GDM1 (cell line): ENCODE results near the gene SERPINA7.
"Not testable (repeated sequence)": the region's sequence is repeated elsewhere in the genome, so short reads cannot be mapped to it uniquely, and the experiment has no call there.

Experiments used
- DNase-seq: peaks from one replicate; lab custom pipeline; 2025; lab: John Stamatoyannopoulos, UW

Gene SERPINA7, protein sequence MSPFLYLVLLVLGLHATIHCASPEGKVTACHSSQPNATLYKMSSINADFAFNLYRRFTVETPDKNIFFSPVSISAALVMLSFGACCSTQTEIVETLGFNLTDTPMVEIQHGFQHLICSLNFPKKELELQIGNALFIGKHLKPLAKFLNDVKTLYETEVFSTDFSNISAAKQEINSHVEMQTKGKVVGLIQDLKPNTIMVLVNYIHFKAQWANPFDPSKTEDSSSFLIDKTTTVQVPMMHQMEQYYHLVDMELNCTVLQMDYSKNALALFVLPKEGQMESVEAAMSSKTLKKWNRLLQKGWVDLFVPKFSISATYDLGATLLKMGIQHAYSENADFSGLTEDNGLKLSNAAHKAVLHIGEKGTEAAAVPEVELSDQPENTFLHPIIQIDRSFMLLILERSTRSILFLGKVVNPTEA

DNA sequence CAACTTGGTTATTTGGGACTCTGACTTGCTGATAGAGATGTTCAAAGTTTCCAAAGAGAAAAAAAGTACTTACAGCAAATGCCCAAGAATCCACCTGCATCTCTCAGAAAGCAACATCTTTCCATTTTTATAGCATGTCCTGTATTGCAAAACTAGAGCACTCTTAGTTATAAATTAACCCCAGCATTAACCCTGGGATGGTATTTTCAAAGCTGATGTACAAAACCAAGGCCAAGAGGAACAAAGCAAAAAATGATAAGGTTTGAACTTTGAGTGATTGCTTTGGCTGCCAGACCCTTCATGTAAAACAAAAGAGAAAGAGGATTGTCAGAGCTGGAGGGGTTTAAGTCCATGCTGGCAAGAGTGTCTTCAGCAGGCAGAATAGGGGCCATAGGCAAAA lies at the start of gene SERPINA7:
Gene SERPINA7 (minus strand): TSS at position 103 of the 400 bp plus-strand sequence. CDS start 1,669 bp downstream, outside the sequence.
- DNase-seq: no peak

DNA sequence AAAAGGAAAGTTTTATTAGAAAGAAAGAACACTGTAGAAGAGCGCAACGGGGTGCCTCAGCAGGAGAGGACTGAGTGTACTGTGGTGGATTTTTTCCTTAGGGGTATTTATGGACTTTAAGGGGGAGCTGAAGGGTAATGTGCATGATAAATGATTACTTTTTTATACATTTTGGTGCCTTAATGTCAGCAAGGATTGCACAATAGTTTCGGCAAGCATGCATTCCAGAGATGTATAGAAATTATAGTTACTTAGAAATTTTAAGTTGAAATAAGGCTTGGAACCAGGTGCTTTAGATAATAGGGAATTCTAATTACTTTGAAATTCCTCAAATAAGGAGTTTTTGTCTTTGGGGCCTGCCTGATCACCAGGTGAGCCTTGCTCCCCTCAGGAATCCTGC lies 30.5 kb upstream of the SERPINA7 start:
- DNase-seq: no peak

DNA sequence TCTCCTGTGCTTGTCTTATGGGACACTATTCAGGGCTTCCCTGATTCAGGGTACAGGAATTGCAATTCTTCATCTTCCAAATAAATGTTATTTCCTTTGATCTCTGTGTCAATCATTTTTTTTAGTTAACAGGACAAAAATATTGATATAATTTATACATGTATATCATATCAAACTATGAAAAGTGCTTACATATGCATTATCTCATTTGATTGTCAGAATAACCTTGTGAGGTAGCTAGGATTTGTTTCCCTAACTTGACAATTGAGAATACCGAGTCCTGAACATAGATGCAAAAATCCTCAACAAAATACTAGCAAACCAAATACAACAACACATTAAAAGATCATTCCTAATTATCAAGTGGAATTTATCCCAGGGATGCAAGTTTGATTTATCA lies 11.5 kb upstream of the SERPINA7 start:
- DNase-seq: no peak

DNA sequence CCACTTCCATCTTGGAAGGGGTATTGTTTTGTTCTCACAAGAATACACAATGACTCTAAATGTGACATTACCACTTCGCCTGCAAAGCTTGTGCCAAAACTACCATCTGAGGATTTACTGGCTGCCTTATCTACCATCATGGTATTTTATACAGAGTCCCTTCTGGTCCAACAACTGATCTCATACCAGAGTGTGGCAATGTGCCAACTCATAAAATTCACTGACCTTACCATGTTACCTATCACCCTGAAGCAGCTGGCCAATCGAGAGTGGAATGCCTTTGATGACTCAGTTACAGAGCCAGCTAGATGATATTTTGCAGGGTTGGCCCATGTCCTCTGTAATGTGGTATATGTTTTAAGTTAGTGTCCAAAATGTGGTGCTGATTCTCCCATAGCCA lies 3.8 kb upstream of the SERPINA7 start:
- no peak for DNase-seq

DNA sequence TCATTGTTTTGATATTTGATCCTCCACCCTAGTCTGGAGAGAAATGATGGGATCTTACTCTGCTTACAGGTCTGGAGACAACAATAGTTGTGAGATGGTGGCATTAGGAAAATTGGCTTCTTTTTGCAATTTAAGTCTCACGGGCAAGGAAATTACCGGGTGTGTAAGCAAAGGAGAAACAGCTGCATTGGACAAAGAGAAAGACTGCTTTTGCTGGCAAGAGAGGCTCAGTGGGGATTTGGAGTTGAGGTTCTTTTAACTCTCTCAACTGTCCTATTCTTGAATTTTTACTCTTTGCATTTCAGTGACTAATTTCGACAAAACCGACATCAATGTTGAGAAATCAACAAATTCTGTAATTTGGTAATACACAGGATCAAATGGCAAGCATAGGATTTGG lies 2.3 kb upstream of the SERPINA7 start:
- no peak for DNase-seq

DNA sequence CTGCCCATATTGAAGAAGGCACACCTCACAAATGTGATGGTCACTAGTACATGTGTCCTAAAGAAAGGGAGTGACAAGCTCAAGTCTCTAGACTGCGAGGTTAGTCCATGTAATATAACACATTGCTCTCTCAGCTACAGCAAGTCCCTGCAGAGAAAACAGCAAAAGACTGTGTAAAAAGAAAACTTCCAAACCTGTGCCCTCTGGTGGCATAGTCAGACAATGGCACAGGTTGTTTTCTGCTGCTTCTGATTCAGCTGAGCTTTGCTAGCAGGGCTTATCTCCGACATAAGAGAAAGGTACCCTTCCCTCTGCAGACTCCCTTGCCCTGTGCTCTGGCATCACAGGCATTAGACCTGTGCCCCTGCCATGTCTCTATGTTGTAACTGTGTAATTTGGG lies 1.4 kb upstream of the SERPINA7 start:
- no peak for DNase-seq

DNA sequence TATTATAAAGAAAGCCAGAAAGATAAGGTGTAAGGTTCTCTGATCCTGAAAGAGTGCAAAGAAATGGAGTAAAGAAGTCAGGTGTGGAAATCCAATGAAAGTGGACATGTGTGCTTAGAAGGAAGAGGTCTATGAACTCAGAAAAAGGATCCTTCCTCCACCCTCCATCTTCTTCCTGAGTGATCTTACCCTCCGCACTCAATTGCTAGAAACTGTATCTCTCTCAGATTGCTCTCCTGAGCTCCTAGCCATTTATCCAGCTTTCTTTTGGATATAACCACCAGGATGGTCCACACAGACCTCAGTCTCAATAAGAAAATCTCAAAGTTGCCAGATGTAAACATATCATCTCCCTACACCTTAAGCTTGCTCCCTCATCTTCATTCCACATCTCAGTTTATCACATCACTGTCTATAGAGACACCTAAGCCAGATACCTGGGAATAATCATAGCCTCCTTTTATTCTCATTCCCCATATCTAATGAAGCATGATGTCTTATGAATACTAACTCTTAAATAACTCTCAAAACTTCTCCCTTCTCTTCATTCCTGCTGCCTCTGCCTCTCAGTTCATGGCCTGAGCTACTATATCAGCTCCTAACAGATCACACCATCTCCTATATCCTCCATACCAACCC lies 573 bp downstream of the SERPINA7 start:
- no peak for DNase-seq

DNA sequence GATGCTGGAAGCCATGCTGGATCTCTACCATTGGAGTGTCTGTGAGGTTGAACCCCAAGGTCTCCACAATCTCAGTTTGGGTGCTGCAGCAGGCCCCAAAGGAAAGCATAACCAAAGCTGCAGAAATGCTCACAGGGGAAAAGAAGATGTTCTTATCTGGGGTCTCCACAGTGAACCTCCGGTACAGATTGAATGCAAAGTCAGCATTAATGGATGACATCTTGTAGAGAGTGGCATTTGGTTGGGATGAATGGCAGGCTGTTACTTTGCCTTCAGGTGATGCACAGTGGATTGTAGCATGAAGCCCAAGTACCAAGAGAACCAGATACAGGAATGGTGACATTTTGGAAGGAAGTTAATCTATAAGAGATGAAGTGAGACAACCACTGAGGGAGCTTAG lies 1.8 kb downstream of the SERPINA7 start:
- no peak for DNase-seq

DNA sequence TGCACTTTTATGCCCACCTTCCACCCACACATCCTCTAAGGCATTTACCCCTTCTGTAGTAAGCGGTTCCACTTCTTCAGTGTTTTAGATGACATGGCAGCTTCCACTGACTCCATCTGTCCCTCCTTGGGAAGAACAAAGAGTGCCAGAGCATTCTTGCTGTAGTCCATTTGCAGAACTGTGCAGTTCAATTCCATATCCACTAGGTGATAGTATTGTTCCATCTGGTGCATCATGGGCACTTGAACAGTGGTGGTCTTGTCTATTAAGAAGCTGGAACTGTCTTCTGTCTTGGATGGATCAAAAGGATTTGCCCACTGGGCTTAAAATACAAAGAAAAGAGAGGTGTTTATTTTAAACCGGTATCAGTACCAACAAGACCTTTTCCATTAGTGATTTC lies 3.5 kb downstream of the SERPINA7 start:
- DNase-seq: no peak

DNA sequence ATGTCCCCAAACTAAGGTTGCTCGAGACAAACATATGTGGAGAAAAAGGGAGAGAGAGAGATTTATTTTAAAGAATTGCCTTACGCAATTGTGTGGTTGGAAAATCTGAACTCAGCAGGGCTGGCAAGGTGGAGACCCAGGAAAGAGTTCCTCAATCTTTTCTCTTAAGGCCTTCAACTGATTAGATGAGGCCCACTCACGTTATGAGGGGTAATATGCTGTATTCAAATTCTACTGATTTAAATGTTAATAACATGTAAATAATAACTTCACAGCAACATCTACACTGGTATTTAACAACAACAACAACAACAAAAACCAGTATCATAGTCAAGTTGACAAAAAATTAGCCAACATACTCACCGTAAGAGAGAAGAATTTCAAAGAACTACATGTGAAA lies 14.6 kb downstream of the SERPINA7 start:
- no peak for DNase-seq

DNA sequence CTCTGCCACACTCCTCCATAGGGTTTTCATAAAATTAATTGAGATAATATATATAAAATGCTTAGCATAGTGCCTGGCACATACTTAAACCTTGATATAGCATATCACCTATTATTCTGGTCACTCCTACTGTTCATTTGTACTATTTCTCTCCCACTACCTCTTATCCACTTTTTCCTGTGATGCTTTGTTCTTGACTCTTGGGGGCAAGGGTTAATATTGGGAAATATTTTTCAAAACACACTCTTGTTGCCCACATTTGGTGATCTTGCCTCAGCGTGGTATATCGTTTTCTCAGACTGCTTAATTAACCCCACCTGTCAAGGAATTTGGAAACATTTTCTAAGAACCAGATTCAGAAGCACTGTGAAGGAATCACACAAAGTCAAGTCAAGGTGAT lies 16.3 kb downstream of the SERPINA7 start:
- DNase-seq: no peak

DNA sequence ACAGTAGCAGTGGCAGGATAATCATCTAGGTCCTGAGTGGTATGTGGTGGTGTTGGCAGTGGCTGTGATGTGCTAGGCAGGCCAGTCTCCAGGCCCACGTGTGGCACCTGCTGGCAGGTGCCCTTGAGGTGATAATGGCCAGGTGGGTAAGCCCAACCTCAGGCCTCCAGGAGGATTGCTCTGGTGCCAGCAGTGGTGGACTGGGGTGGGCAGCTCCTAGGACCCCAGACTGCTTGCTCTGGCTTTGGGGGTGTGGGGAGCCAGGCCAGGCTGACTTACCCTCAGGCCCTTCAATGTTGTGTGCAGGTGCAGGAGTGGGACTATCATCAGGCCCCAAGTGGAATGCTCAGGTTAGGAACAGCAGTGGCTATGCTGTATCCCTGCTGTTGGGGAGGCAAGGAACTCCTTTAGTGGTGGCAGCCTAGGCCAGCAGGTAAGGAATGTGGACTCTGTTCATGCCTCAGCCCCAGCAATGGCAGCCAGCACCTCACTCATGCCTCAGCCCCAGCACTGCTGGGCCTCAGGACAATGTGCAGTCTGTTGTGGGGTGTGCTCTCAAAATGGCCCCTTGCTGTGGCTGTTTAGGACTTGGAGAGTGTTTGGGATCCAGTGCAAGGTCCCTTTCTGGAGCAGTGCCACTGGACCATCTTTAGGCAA lies 24.3 kb downstream of the SERPINA7 start:
- DNase-seq: no peak

DNA sequence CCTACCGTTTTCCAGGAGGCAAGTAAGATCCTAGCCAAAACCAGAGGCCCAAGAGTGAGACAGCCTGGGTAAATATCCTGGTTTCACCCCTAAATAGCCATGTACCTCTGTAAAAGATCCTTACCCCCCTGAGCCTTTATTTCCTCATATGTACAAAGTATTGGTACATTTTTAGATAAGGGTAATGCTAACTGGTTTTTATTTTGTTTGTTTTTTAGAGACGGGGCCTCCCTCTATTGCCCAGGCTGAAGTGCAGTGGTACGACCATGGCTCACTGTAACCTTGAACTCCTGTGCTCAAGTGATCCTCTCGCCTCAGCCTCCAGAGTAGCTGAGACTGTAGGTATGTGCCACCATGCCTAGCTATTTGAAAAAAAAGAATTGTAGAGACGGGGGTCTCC lies 29.4 kb downstream of the SERPINA7 start:
- no peak for DNase-seq

DNA sequence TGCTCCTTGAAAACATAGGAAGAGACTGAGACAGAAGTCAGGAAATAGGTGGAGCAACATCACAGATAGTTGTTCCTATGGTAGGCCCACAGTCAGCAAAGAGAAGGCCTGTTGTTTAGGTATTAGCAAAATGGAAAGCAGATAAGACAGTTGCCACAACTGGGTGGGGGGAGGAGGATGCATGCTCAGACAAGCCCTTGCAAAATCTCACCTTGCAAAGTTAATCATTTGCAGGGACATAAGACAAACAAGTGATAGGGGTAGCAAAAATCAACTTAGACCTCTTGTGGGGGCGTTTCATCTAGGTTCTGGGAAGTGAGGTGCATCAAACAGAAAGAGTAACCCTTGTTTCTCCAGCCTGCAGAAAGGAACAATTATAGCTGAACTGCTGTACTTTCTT lies 30.7 kb downstream of the SERPINA7 start:
- DNase-seq: no peak

DNA sequence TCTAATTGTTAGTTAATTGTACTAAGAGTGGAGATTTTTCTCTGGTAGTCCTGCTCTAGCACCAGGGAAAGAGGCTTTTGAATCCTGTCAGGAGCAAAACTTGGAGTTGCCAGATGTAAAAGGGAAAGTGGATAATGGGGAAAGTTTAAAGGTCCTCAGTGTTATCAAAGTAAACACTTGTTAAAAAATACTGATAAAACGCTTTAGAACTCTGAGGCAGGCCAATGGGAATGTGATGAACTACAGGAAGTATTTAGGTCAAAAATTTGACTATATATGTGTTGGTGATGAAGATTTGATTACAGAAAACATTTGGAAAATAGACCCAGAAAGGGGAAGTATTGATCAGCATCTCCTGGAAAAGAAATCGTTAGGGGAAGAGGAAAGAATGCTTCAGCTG lies 32.8 kb downstream of the SERPINA7 start:
- DNase-seq: no peak

DNA sequence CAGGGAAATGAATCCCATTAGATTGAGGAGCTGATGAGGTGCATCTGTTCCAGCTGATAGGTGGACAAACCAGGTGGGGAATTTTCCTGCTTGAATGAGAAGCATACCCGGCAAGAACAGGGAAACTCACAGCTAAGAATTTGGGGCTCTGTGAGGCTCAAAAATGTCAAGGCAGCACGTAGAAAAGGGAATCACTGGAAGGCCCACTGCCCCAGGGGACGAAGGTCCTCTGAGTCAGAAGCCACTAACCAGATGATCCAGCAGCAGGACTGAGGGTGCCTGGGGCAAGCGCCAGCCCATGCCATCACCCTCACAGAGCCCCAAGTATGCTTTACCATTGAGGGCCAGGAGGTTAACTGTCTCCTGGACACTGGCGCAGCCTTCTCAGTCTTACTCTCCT lies 37.9 kb downstream of the SERPINA7 start:
- DNase-seq: not testable (repeated sequence)

DNA sequence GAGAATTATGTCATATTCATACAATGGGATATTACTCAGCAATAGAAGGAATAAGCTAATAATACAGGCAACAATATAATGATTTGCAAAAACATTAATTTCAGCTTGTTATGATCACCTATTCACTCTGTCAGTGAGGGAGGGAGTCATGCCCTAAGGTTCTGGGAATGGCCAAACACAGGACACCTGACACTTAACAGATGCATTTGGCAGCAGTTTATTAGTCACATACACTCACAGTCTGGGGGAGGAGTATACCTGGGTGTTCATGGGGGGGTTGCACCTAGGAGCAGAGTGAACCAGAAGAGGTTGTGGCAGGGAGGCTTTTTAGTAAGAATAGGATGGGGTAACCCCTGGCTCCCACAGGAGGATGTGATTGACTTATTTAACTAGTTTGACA lies 38.3 kb downstream of the SERPINA7 start:
- no peak for DNase-seq

DNA sequence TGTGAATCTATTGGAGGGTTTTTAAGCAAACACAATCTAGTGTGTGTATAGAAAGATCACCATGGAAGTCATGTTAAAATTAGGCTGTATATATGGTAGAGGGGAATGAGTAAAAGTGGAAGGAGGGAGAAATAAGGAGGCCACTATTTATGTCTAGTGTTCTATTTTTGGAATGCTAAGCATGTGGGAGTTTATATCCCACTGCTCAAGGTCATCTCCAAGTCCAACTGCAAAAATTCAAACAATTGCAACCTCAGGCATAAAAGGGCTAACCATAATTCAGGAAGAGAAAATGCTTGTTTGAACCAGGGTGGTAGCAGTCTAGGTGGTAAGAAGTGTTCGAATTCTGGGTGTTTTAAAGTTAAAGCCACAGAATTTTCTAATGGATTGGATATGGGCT lies 39.2 kb downstream of the SERPINA7 start:
- DNase-seq: no peak

DNA sequence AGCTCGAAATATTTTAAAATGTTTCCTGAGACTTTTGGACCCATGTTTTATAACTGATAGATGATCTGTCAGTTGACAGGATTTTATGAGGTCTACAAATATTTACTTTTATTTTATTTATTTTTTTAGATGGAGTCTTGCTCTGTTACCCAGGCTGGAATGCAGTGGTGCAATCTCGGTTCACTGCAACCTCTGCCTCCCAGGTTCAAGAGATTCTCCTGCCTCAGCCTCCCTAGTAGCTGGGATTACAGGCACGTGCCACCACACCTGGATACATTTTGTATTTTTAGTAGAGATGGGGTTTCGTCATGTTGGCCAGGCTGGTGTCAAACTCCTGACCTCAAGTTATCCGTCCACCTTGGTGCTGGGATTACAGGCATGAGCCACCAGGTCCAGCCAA lies 50.0 kb downstream of the SERPINA7 start:
- not testable (repeated sequence) for DNase-seq
